ENCODE measurements around the gene NOL4L.
"Not testable (repeated sequence)": the region's sequence is repeated elsewhere in the genome, so short reads cannot be mapped to it uniquely, and the experiment has no call there.

NOL4L gene

GRCh38 chr20:32597714-32598113 is 12.6 kb upstream of the NOL4L start:
- Histone ChIP-seq H4K5ac (ENCODE audit: low read length) (no peak overlapping the region), H3K27ac (ENCODE audit: low read depth, low read length) (no peak overlapping the region), H3K27me3 (ENCODE audit: insufficient read depth, low read length, poor library complexity) (no peaks in the 10 kb centered on the region), H4K8ac (ENCODE audit: low read depth, low read length) (no peak overlapping the region), H2BK120ac (ENCODE audit: low read depth, low read length) (no peak overlapping the region), H3K56ac (ENCODE audit: low read length) (no peak overlapping the region), H3K4ac (ENCODE audit: low read depth, low read length) (no peak overlapping the region), H3K79me2 (ENCODE audit: control insufficient read depth, insufficient read depth, low read length) (no peaks in the 10 kb centered on the region), H2BK15ac (replicated peaks; ENCODE audit: low read depth) (no peak overlapping the region), H3K4me2 (ENCODE audit: low read length) (no peak overlapping the region), H3K9ac (ENCODE audit: low read length) (no peak overlapping the region), H3K79me1 (ENCODE audit: low read length) (no peaks in the 10 kb centered on the region), H3K4me3 (ENCODE audit: low read length) (no peak overlapping the region), H3K23ac (ENCODE audit: low read length) (no peak overlapping the region), H2BK5ac (ENCODE audit: low read length) (no peak overlapping the region), H2AK5ac (ENCODE audit: low read length) (no peak overlapping the region), H3K4me1 (ENCODE audit: control insufficient read depth, low read depth, low read length) (no peaks in the 10 kb centered on the region), H3K18ac (ENCODE audit: low read length) (no peak overlapping the region), H3K36me3 (ENCODE audit: control insufficient read depth, insufficient read depth, low read length) (no peaks in the 10 kb centered on the region)
- no peak for DNase-seq
- no CpG with 5 or more reads among the region's 7 CpGs for WGBS (ENCODE audit: extremely low coverage, insufficient coverage, low lambda C conversion rate)

- Histone ChIP-seq H3K27ac (ENCODE audit: low read depth, low read length) (no peak overlapping the region), H4K5ac (ENCODE audit: low read length) (no peak overlapping the region), H3K79me1 (ENCODE audit: low read length) (no peaks in the 10 kb centered on the region), H3K4me3 (ENCODE audit: low read length) (no peak overlapping the region), H3K18ac (ENCODE audit: low read length) (no peak overlapping the region), H3K4me1 (ENCODE audit: control insufficient read depth, low read depth, low read length) (no peaks in the 10 kb centered on the region), H2AK5ac (ENCODE audit: low read length) (no peak overlapping the region), H3K23ac (ENCODE audit: low read length) (no peak overlapping the region), H3K27me3 (ENCODE audit: insufficient read depth, low read length, poor library complexity) (no peaks in the 10 kb centered on the region), H3K36me3 (ENCODE audit: control insufficient read depth, insufficient read depth, low read length) (no peaks in the 10 kb centered on the region), H3K4ac (ENCODE audit: low read depth, low read length) (no peak overlapping the region), H3K79me2 (ENCODE audit: control insufficient read depth, insufficient read depth, low read length) (no peaks in the 10 kb centered on the region), H2BK120ac (ENCODE audit: low read depth, low read length) (no peak overlapping the region), H3K4me2 (ENCODE audit: low read length) (no peak overlapping the region), H3K56ac (ENCODE audit: low read length) (no peak overlapping the region), H4K8ac (ENCODE audit: low read depth, low read length) (no peak overlapping the region), H2BK5ac (ENCODE audit: low read length) (no peak overlapping the region), H2BK15ac (replicated peaks; ENCODE audit: low read depth) (no peak overlapping the region), H3K9ac (ENCODE audit: low read length) (no peak overlapping the region)
- WGBS (ENCODE audit: extremely low coverage, insufficient coverage, low lambda C conversion rate): no CpG with 5 or more reads among the region's 2 CpGs
- no peak for DNase-seq
Measured at GRCh38 chr20:32596681-32597252, 11.6 kb upstream of the NOL4L start.

- Histone ChIP-seq H2BK15ac (replicated peaks; ENCODE audit: low read depth) (no peak overlapping the region), H3K36me3 (ENCODE audit: control insufficient read depth, insufficient read depth, low read length) (no peaks in the 10 kb centered on the region), H3K79me2 (ENCODE audit: control insufficient read depth, insufficient read depth, low read length) (no peaks in the 10 kb centered on the region), H3K27ac (ENCODE audit: low read depth, low read length) (no peak overlapping the region), H3K18ac (ENCODE audit: low read length) (no peak overlapping the region), H3K4ac (ENCODE audit: low read depth, low read length) (no peak overlapping the region), H3K4me3 (ENCODE audit: low read length) (no peak overlapping the region), H3K4me1 (ENCODE audit: control insufficient read depth, low read depth, low read length) (no peaks in the 10 kb centered on the region), H2BK120ac (ENCODE audit: low read depth, low read length) (no peak overlapping the region), H3K27me3 (ENCODE audit: insufficient read depth, low read length, poor library complexity) (no peaks in the 10 kb centered on the region), H3K9ac (ENCODE audit: low read length) (no peak overlapping the region), H2BK5ac (ENCODE audit: low read length) (no peak overlapping the region), H4K5ac (ENCODE audit: low read length) (no peak overlapping the region), H3K23ac (ENCODE audit: low read length) (no peak overlapping the region), H3K4me2 (ENCODE audit: low read length) (no peak overlapping the region), H2AK5ac (ENCODE audit: low read length) (no peak overlapping the region), H4K8ac (ENCODE audit: low read depth, low read length) (no peak overlapping the region), H3K79me1 (ENCODE audit: low read length) (no peaks in the 10 kb centered on the region), H3K56ac (ENCODE audit: low read length) (no peak overlapping the region)
- no CpG with 5 or more reads among the region's 4 CpGs for WGBS (ENCODE audit: extremely low coverage, insufficient coverage, low lambda C conversion rate)
- no peak for DNase-seq
Measured at GRCh38 chr20:32595143-32595542, 10.0 kb upstream of the NOL4L start.

- H3K23ac ChIP-seq (ENCODE audit: low read length); H4K8ac ChIP-seq (ENCODE audit: low read depth, low read length); H3K79me2 ChIP-seq (ENCODE audit: control insufficient read depth, insufficient read depth, low read length); DNase-seq; H2BK5ac ChIP-seq (ENCODE audit: low read length); H3K4me2 ChIP-seq (ENCODE audit: low read length); H2BK15ac ChIP-seq (replicated peaks; ENCODE audit: low read depth); H3K56ac ChIP-seq (ENCODE audit: low read length); H3K4ac ChIP-seq (ENCODE audit: low read depth, low read length); H3K18ac ChIP-seq (ENCODE audit: low read length); H2BK120ac ChIP-seq (ENCODE audit: low read depth, low read length); H2AK5ac ChIP-seq (ENCODE audit: low read length); H3K79me1 ChIP-seq (ENCODE audit: low read length); H3K9ac ChIP-seq (ENCODE audit: low read length); H3K27me3 ChIP-seq (ENCODE audit: insufficient read depth, low read length, poor library complexity); H3K4me1 ChIP-seq (ENCODE audit: control insufficient read depth, low read depth, low read length); H3K4me3 ChIP-seq (ENCODE audit: low read length); H3K27ac ChIP-seq (ENCODE audit: low read depth, low read length); H3K36me3 ChIP-seq (ENCODE audit: control insufficient read depth, insufficient read depth, low read length); H4K5ac ChIP-seq (ENCODE audit: low read length): not testable (repeated sequence)
- no CpG with 5 or more reads among the region's 5 CpGs for WGBS (ENCODE audit: extremely low coverage, insufficient coverage, low lambda C conversion rate)
Measured at GRCh38 chr20:32594669-32595068, 9.5 kb upstream of the NOL4L start.

- H3K4me2 ChIP-seq (ENCODE audit: low read length): no peak overlapping the region
- no peak overlapping the region for H3K23ac ChIP-seq (ENCODE audit: low read length)
- no peak overlapping the region for H2BK120ac ChIP-seq (ENCODE audit: low read depth, low read length)
- no CpG with 5 or more reads among the region's 5 CpGs for WGBS (ENCODE audit: extremely low coverage, insufficient coverage, low lambda C conversion rate)
- no peaks in the 10 kb centered on the region for H3K79me1 ChIP-seq (ENCODE audit: low read length)
- H4K8ac ChIP-seq (ENCODE audit: low read depth, low read length): no peak overlapping the region
- no peak overlapping the region for H2AK5ac ChIP-seq (ENCODE audit: low read length)
- H3K9ac ChIP-seq (ENCODE audit: low read length): no peak overlapping the region
- H3K4me3 ChIP-seq (ENCODE audit: low read length): no peak overlapping the region
- H3K36me3 ChIP-seq (ENCODE audit: control insufficient read depth, insufficient read depth, low read length): no peaks in the 10 kb centered on the region
- H2BK5ac ChIP-seq (ENCODE audit: low read length): no peak overlapping the region
- no peak overlapping the region for H3K56ac ChIP-seq (ENCODE audit: low read length)
- no peaks in the 10 kb centered on the region for H3K4me1 ChIP-seq (ENCODE audit: control insufficient read depth, low read depth, low read length)
- H3K79me2 ChIP-seq (ENCODE audit: control insufficient read depth, insufficient read depth, low read length): no peaks in the 10 kb centered on the region
- no peaks in the 10 kb centered on the region for H3K27me3 ChIP-seq (ENCODE audit: insufficient read depth, low read length, poor library complexity)
- H3K18ac ChIP-seq (ENCODE audit: low read length): no peak overlapping the region
- no peak overlapping the region for H2BK15ac ChIP-seq (replicated peaks; ENCODE audit: low read depth)
- H3K27ac ChIP-seq (ENCODE audit: low read depth, low read length): no peak overlapping the region
- no peak overlapping the region for H3K4ac ChIP-seq (ENCODE audit: low read depth, low read length)
- H4K5ac ChIP-seq (ENCODE audit: low read length): no peak overlapping the region
- no peak for DNase-seq
Measured at GRCh38 chr20:32594204-32594603, 9.1 kb upstream of the NOL4L start.

- H3K23ac ChIP-seq (ENCODE audit: low read length); H3K79me1 ChIP-seq (ENCODE audit: low read length); DNase-seq; H2BK120ac ChIP-seq (ENCODE audit: low read depth, low read length); H2AK5ac ChIP-seq (ENCODE audit: low read length); H3K79me2 ChIP-seq (ENCODE audit: control insufficient read depth, insufficient read depth, low read length); H3K4me2 ChIP-seq (ENCODE audit: low read length); H3K27me3 ChIP-seq (ENCODE audit: insufficient read depth, low read length, poor library complexity); H3K18ac ChIP-seq (ENCODE audit: low read length); H3K27ac ChIP-seq (ENCODE audit: low read depth, low read length); H4K5ac ChIP-seq (ENCODE audit: low read length); H2BK5ac ChIP-seq (ENCODE audit: low read length); H3K56ac ChIP-seq (ENCODE audit: low read length); H4K8ac ChIP-seq (ENCODE audit: low read depth, low read length); H2BK15ac ChIP-seq (replicated peaks; ENCODE audit: low read depth); H3K9ac ChIP-seq (ENCODE audit: low read length); H3K4me1 ChIP-seq (ENCODE audit: control insufficient read depth, low read depth, low read length); H3K4me3 ChIP-seq (ENCODE audit: low read length); H3K36me3 ChIP-seq (ENCODE audit: control insufficient read depth, insufficient read depth, low read length); H3K4ac ChIP-seq (ENCODE audit: low read depth, low read length): not testable (repeated sequence)
- WGBS (ENCODE audit: extremely low coverage, insufficient coverage, low lambda C conversion rate): no CpG with 5 or more reads among the region's 4 CpGs
Measured at GRCh38 chr20:32592616-32593015, 7.5 kb upstream of the NOL4L start.

Measured in mesendoderm (in vitro differentiated cells).